ENCODE measurements around the gene C4orf50. TPM values are rescaled to one million over a fixed set of nuclear protein-coding genes. Genes with fewer than 3 reads are reported as not detected.

C4orf50 gene
- total and polyA plus RNA-seq, 2 donors: 0.14 to 0.66 TPM

GRCh38 chr4:6002492-6002833, 15.8 kb downstream of the C4orf50 start:
- H3K4me1 ChIP-seq (ENCODE audit: control insufficient read depth in 2 of 2, insufficient read depth in 2 of 2, low read length in 2 of 2): no peaks in the 10 kb centered on the region
- no peak for DNase-seq (ENCODE audit: low read depth in 6 of 9, low spot score in 9 of 9)
- peaks cover 0 to 2% of the 10 kb centered on the region in 2 donors for H3K27me3 ChIP-seq (ENCODE audit: control insufficient read depth in 2 of 2, insufficient read depth in 1 of 2, low read length in 1 of 2)

GRCh38 chr4:6001680-6002491, 16.3 kb downstream of the C4orf50 start:
- no peaks in the 10 kb centered on the region for H3K36me3 ChIP-seq (ENCODE audit: control insufficient read depth in 2 of 2, insufficient read depth in 2 of 2, low read length in 1 of 2)
- H3K27ac ChIP-seq (ENCODE audit: low read depth in 1 of 2, low read length in 1 of 2): no peak overlapping the region
- 82% methylated on average over 6 of the region's 6 CpGs for WGBS
- DNase-seq (ENCODE audit: low read depth in 6 of 9, low spot score in 9 of 9): no peak
- H3K9me3 ChIP-seq (ENCODE audit: control insufficient read depth in 2 of 2, insufficient read depth in 1 of 2, low read length in 1 of 2): peaks cover 0 to 7% of the 10 kb centered on the region in 2 donors
- H3K4me1 ChIP-seq (ENCODE audit: control insufficient read depth in 2 of 2, insufficient read depth in 2 of 2, low read length in 2 of 2): no peaks in the 10 kb centered on the region
- no peaks in the 10 kb centered on the region for H3K27me3 ChIP-seq (ENCODE audit: control insufficient read depth in 2 of 2, insufficient read depth in 1 of 2, low read length in 1 of 2)
- no peak overlapping the region for H3K4me3 ChIP-seq (ENCODE audit: low read length in 2 of 2)

More at GRCh38 chr4:6002492-6002833, 15.8 kb downstream of the C4orf50 start:
- Histone ChIP-seq H3K4me3 (ENCODE audit: low read length in 2 of 2) (no peak overlapping the region), H3K9me3 (ENCODE audit: control insufficient read depth in 2 of 2, insufficient read depth in 1 of 2, low read length in 1 of 2) (peaks cover 0 to 7% of the 10 kb centered on the region in 2 donors), H3K27ac (ENCODE audit: low read depth in 1 of 2, low read length in 1 of 2) (no peak overlapping the region), H3K36me3 (ENCODE audit: control insufficient read depth in 2 of 2, insufficient read depth in 2 of 2, low read length in 1 of 2) (no peaks in the 10 kb centered on the region)
- WGBS: 92% methylated on average over 5 of the region's 5 CpGs

- 96% methylated on average over 9 of the region's 9 CpGs for WGBS
- Histone ChIP-seq H3K27ac (ENCODE audit: low read depth in 1 of 2, low read length in 1 of 2) (no peak overlapping the region), H3K4me1 (ENCODE audit: control insufficient read depth in 2 of 2, insufficient read depth in 2 of 2, low read length in 2 of 2) (peaks cover 0 to 2% of the 10 kb centered on the region in 2 donors), H3K27me3 (ENCODE audit: control insufficient read depth in 2 of 2, insufficient read depth in 1 of 2, low read length in 1 of 2) (peaks cover 0 to 2% of the 10 kb centered on the region in 2 donors), H3K4me3 (ENCODE audit: low read length in 2 of 2) (no peak overlapping the region), H3K36me3 (ENCODE audit: control insufficient read depth in 2 of 2, insufficient read depth in 2 of 2, low read length in 1 of 2) (no peaks in the 10 kb centered on the region), H3K9me3 (ENCODE audit: control insufficient read depth in 2 of 2, insufficient read depth in 1 of 2, low read length in 1 of 2) (peaks cover 0 to under 1% of the 10 kb centered on the region in 2 donors)
- no peak for DNase-seq (ENCODE audit: low read depth in 6 of 9, low spot score in 9 of 9)
These were observed 18.3 kb downstream of the C4orf50 start for GRCh38 chr4:5999830-6000365.

GRCh38 chr4:5999356-5999755, 18.9 kb downstream of the C4orf50 start:
- peaks cover 0 to 2% of the 10 kb centered on the region in 2 donors for H3K27me3 ChIP-seq (ENCODE audit: control insufficient read depth in 2 of 2, insufficient read depth in 1 of 2, low read length in 1 of 2)
- H3K9me3 ChIP-seq (ENCODE audit: control insufficient read depth in 2 of 2, insufficient read depth in 1 of 2, low read length in 1 of 2): no peaks in the 10 kb centered on the region
- 86% methylated on average over 6 of the region's 6 CpGs for WGBS
- no peak for DNase-seq (ENCODE audit: low read depth in 6 of 9, low spot score in 9 of 9)
- H3K36me3 ChIP-seq (ENCODE audit: control insufficient read depth in 2 of 2, insufficient read depth in 2 of 2, low read length in 1 of 2): no peaks in the 10 kb centered on the region
- H3K27ac ChIP-seq (ENCODE audit: low read depth in 1 of 2, low read length in 1 of 2): no peak overlapping the region
- H3K4me1 ChIP-seq (ENCODE audit: control insufficient read depth in 2 of 2, insufficient read depth in 2 of 2, low read length in 2 of 2): peaks cover 0 to 2% of the 10 kb centered on the region in 2 donors
- H3K4me3 ChIP-seq (ENCODE audit: low read length in 2 of 2): no peak overlapping the region

- peaks cover 0 to 2% of the 10 kb centered on the region in 2 donors for H3K4me1 ChIP-seq (ENCODE audit: control insufficient read depth in 2 of 2, insufficient read depth in 2 of 2, low read length in 2 of 2)
- H3K27me3 ChIP-seq (ENCODE audit: control insufficient read depth in 2 of 2, insufficient read depth in 1 of 2, low read length in 1 of 2): peaks cover 0 to 2% of the 10 kb centered on the region in 2 donors
- H3K9me3 ChIP-seq (ENCODE audit: control insufficient read depth in 2 of 2, insufficient read depth in 1 of 2, low read length in 1 of 2): no peaks in the 10 kb centered on the region
- H3K27ac ChIP-seq (ENCODE audit: low read depth in 1 of 2, low read length in 1 of 2): no peak overlapping the region
- peak in 7 of 9 donors; percentile 6 to 37 (median 22) for DNase-seq (ENCODE audit: low read depth in 6 of 9, low spot score in 9 of 9)
- no peak overlapping the region for H3K4me3 ChIP-seq (ENCODE audit: low read length in 2 of 2)
- WGBS: 6% methylated on average over 9 of the region's 9 CpGs
- no peaks in the 10 kb centered on the region for H3K36me3 ChIP-seq (ENCODE audit: control insufficient read depth in 2 of 2, insufficient read depth in 2 of 2, low read length in 1 of 2)
These were observed 19.8 kb downstream of the C4orf50 start for GRCh38 chr4:5998333-5998936.

GRCh38 chr4:5996641-5997040, 21.6 kb downstream of the C4orf50 start:
- 80% methylated on average over 4 of the region's 4 CpGs for WGBS
- H3K27me3 ChIP-seq (ENCODE audit: control insufficient read depth in 2 of 2, insufficient read depth in 1 of 2, low read length in 1 of 2): peaks cover 0 to 2% of the 10 kb centered on the region in 2 donors
- H3K4me1 ChIP-seq (ENCODE audit: control insufficient read depth in 2 of 2, insufficient read depth in 2 of 2, low read length in 2 of 2): peaks cover 0 to 2% of the 10 kb centered on the region in 2 donors
- no peak overlapping the region for H3K4me3 ChIP-seq (ENCODE audit: low read length in 2 of 2)
- H3K27ac ChIP-seq (ENCODE audit: low read depth in 1 of 2, low read length in 1 of 2): peak overlapping the region in 1 of 2 donors; percentile 7
- DNase-seq (ENCODE audit: low read depth in 6 of 9, low spot score in 9 of 9): no peak
- H3K36me3 ChIP-seq (ENCODE audit: control insufficient read depth in 2 of 2, insufficient read depth in 2 of 2, low read length in 1 of 2): no peaks in the 10 kb centered on the region
- H3K9me3 ChIP-seq (ENCODE audit: control insufficient read depth in 2 of 2, insufficient read depth in 1 of 2, low read length in 1 of 2): no peaks in the 10 kb centered on the region

GRCh38 chr4:5995901-5996623, 22.2 kb downstream of the C4orf50 start:
- peaks cover 0 to 2% of the 10 kb centered on the region in 2 donors for H3K4me1 ChIP-seq (ENCODE audit: control insufficient read depth in 2 of 2, insufficient read depth in 2 of 2, low read length in 2 of 2)
- 56% methylated on average over 19 of the region's 19 CpGs for WGBS
- H3K27me3 ChIP-seq (ENCODE audit: control insufficient read depth in 2 of 2, insufficient read depth in 1 of 2, low read length in 1 of 2): peaks cover 0 to 2% of the 10 kb centered on the region in 2 donors
- peak overlapping the region in 1 of 2 donors; percentile 7 for H3K27ac ChIP-seq (ENCODE audit: low read depth in 1 of 2, low read length in 1 of 2)
- H3K4me3 ChIP-seq (ENCODE audit: low read length in 2 of 2): no peak overlapping the region
- H3K9me3 ChIP-seq (ENCODE audit: control insufficient read depth in 2 of 2, insufficient read depth in 1 of 2, low read length in 1 of 2): no peaks in the 10 kb centered on the region
- H3K36me3 ChIP-seq (ENCODE audit: control insufficient read depth in 2 of 2, insufficient read depth in 2 of 2, low read length in 1 of 2): no peaks in the 10 kb centered on the region
- DNase-seq (ENCODE audit: low read depth in 6 of 9, low spot score in 9 of 9): peak in 1 of 9 donors; percentile 3

GRCh38 chr4:5993876-5994811, 24.1 kb downstream of the C4orf50 start:
- Histone ChIP-seq H3K4me3 (ENCODE audit: low read length in 2 of 2) (no peak overlapping the region), H3K36me3 (ENCODE audit: control insufficient read depth in 2 of 2, insufficient read depth in 2 of 2, low read length in 1 of 2) (no peaks in the 10 kb centered on the region), H3K4me1 (ENCODE audit: control insufficient read depth in 2 of 2, insufficient read depth in 2 of 2, low read length in 2 of 2) (peaks cover 0 to 2% of the 10 kb centered on the region in 2 donors), H3K9me3 (ENCODE audit: control insufficient read depth in 2 of 2, insufficient read depth in 1 of 2, low read length in 1 of 2) (no peaks in the 10 kb centered on the region), H3K27ac (ENCODE audit: low read depth in 1 of 2, low read length in 1 of 2) (no peak overlapping the region), H3K27me3 (ENCODE audit: control insufficient read depth in 2 of 2, insufficient read depth in 1 of 2, low read length in 1 of 2) (peaks cover 0 to 2% of the 10 kb centered on the region in 2 donors)
- DNase-seq (ENCODE audit: low read depth in 6 of 9, low spot score in 9 of 9): no peak
- WGBS: 92% methylated on average over 23 of the region's 23 CpGs
